Endothelial cell of umbilical vein (primary cell): Measurements from ENCODE around the gene TPST1. TPM values are rescaled to one million over a fixed set of nuclear protein-coding genes. Genes with fewer than 3 reads are reported as not detected.

Experiments
- BruUV-seq: library from RNA; stranded (reverse); fragments of 400-500 nt; replicated peaks from 2 replicates; lab custom pipeline; 2021; lab: Mats Ljungman, UMichigan
- CTCF ChIA-PET: fragments of 300-600, 350-600 bp; sonication (Branson Sonifier 250); formaldehyde crosslinking; loops from one replicate; lab custom pipeline; 2021; ENCODE audit warnings: antibody characterized with exemption, inconsistent platforms; lab: Charles Lee
- POLR2A ChIA-PET: fragments of 300-600, 350-600 bp; sonication (Branson Sonifier 250); formaldehyde crosslinking; loops from one replicate; lab custom pipeline; 2021; ENCODE audit warnings: antibody characterized with exemption, inconsistent platforms; lab: Charles Lee
- DNase-seq: peaks from one replicate; pipeline ENCODE4 v3.0.0-alpha.2; 2011; ENCODE audit warnings: low read depth, low spot score
- FAIRE-seq: peaks from 2 replicates; lab custom pipeline; 2011; peaks lifted over from hg19 to GRCh38; lab: Jason Lieb, UNC
- H2AFZ ChIP-seq: 2 replicates; pipeline ENCODE4 v1.6.0; 2012; ENCODE audit warnings: low read depth, low read length, control low read depth, inconsistent platforms
- H3K27ac ChIP-seq: 2 replicates; pipeline ENCODE4 v1.5.1; 2011; ENCODE audit warnings: low read depth, mild to moderate bottlenecking, control low read depth, low read length, moderate library complexity; ENCODE audit not compliant: insufficient read depth
- H3K27me3 ChIP-seq, 2 experiments: 2 replicates each; pipeline versions ENCODE4 v1.6.0 to v1.6.1; 2011; ENCODE audit warnings: low read length in 2 of 2, mixed read lengths in 1 of 2; ENCODE audit not compliant: control insufficient read depth in 2 of 2, insufficient read depth in 2 of 2
- H3K36me3 ChIP-seq, 2 experiments: 2 replicates in 1 of 2; 3 replicates in 1 of 2; pipeline ENCODE4 v1.5.1; 2011; ENCODE audit warnings: low read length in 2 of 2, mild to moderate bottlenecking in 1 of 2, moderate library complexity in 1 of 2; ENCODE audit not compliant: control insufficient read depth in 2 of 2, insufficient read depth in 2 of 2; ENCODE audit errors: extremely low read depth in 1 of 2
- H3K4me1 ChIP-seq: 3 replicates; pipeline ENCODE4 v1.5.1; 2011; ENCODE audit warnings: mild to moderate bottlenecking, low read length; ENCODE audit not compliant: control insufficient read depth, insufficient read depth; ENCODE audit errors: extremely low read depth
- H3K4me2 ChIP-seq: 2 replicates; pipeline ENCODE4 v1.6.1; 2011; ENCODE audit warnings: low read length, control low read depth, mixed read lengths; ENCODE audit not compliant: insufficient read depth
- H3K4me3 ChIP-seq, 3 experiments: fragments of 200-600 bp in 1 of 3; sonication (generic), shearing (Covaris generic) in 1 of 3; replicated peaks in 1 of 3; 2 replicates each; pipeline ENCODE4 v1.5.1; 2011 to 2016; ENCODE audit warnings: control low read depth in 3 of 3, low read length in 3 of 3, mild to moderate bottlenecking in 2 of 3, inconsistent platforms in 1 of 3, low read depth in 1 of 3, moderate library complexity in 1 of 3; ENCODE audit not compliant: insufficient read depth in 1 of 3
- H3K79me2 ChIP-seq: 2 replicates; pipeline ENCODE4 v1.6.0; 2012; ENCODE audit warnings: low read length, inconsistent platforms; ENCODE audit not compliant: control insufficient read depth, insufficient read depth
- H3K9ac ChIP-seq: replicated peaks from 2 replicates; pipeline ENCODE3; 2011; ENCODE audit warnings: low read length, control low read depth; ENCODE audit not compliant: insufficient read depth; ENCODE audit errors: extremely low read depth
- H3K9me1 ChIP-seq: replicated peaks from 3 replicates; pipeline ENCODE4 v1.6.0; 2011; ENCODE audit warnings: mild to moderate bottlenecking, low read length; ENCODE audit not compliant: control insufficient read depth, insufficient read depth; ENCODE audit errors: extremely low read depth
- H3K9me3 ChIP-seq: replicated peaks from 2 replicates; pipeline ENCODE4 v1.5.1; 2012; ENCODE audit warnings: low read length, inconsistent platforms; ENCODE audit not compliant: control insufficient read depth, insufficient read depth
- H4K20me1 ChIP-seq: replicated peaks from 2 replicates; pipeline ENCODE3; 2011; ENCODE audit warnings: mild to moderate bottlenecking, low read length; ENCODE audit not compliant: control insufficient read depth, insufficient read depth; ENCODE audit errors: extremely low read depth
- CTCF ChIP-seq, 2 donors: IDR thresholded peaks; 1 replicate in 1 of 2; 2 replicates in 1 of 2; pipeline ENCODE4 v1.5.1; 2011; ENCODE audit warnings: low read length in 2 of 2, mild to moderate bottlenecking in 2 of 2, moderate library complexity in 2 of 2, control low read depth in 1 of 2, inconsistent platforms in 1 of 2, low read depth in 1 of 2; ENCODE audit not compliant: insufficient read depth in 1 of 2; ENCODE audit errors: extremely low read depth in 1 of 2
- EZH2 ChIP-seq: IDR thresholded peaks from 2 replicates; pipeline ENCODE4 v1.6.1; 2012; ENCODE audit warnings: borderline replicate concordance, low read depth, mild to moderate bottlenecking, moderate library complexity, low read length, inconsistent platforms; ENCODE audit not compliant: severe bottlenecking
- FOS ChIP-seq: IDR thresholded peaks from 2 replicates; pipeline ENCODE4 v1.6.1; 2011; ENCODE audit warnings: mild to moderate bottlenecking, low read length, moderate library complexity, borderline replicate concordance; ENCODE audit not compliant: insufficient read depth
- GATA2 ChIP-seq: IDR thresholded peaks from 2 replicates; pipeline ENCODE4 v1.7.0; 2011; ENCODE audit warnings: low read depth, mild to moderate bottlenecking, moderate library complexity, mixed read lengths, low read length; ENCODE audit not compliant: insufficient read length, insufficient read depth
- JUN ChIP-seq: IDR thresholded peaks from 2 replicates; pipeline ENCODE4 v1.6.1; 2011; ENCODE audit warnings: borderline replicate concordance, low read depth; ENCODE audit not compliant: insufficient read length, insufficient read depth
- MAX ChIP-seq: IDR thresholded peaks from 2 replicates; pipeline ENCODE4 v1.6.1; 2011; ENCODE audit not compliant: insufficient read depth, insufficient read length
- MYC ChIP-seq: IDR thresholded peaks from one replicate; pipeline ENCODE4 v1.6.1; 2011; ENCODE audit warnings: mild to moderate bottlenecking, low read depth, low read length
- POLR2A ChIP-seq: IDR thresholded peaks from 2 replicates; pipeline ENCODE4 v1.6.1; 2012; ENCODE audit warnings: low read depth, mild to moderate bottlenecking, control low read depth, low read length
- POLR2AphosphoS5 ChIP-seq: IDR thresholded peaks from 2 replicates; pipeline ENCODE4 v1.6.1; 2012; ENCODE audit warnings: low read depth, mild to moderate bottlenecking, control low read depth, low read length, moderate library complexity; ENCODE audit not compliant: insufficient read depth
- dilution Hi-C: fragments of 300-500 bp; cut with MboI; formaldehyde crosslinking; loops from one replicate; pipeline ENCODE4 v1.15.0; 2019; ENCODE audit warnings: low sequenced_read_pairs; ENCODE audit not compliant: extremely low pct_ligation_motif_present
- intact Hi-C: fragments of 100-400 bp; cut with micrococcal nuclease; formaldehyde crosslinking; loops from one replicate; pipeline ENCODE4 v1.10.0; 2022
- polyA plus RNA-seq, 4 experiments: library from polyadenylated mRNA; depleted of rRNA in 3 of 4; stranded (reverse) in 3 of 4; unstranded in 1 of 4; fragments of >200 nt; gene quantifications; 2 replicates each; pipeline versions ENCODE4 v1.2.1 to v1.2.3, GENCODE V29; 2011 to 2012; ENCODE audit warnings: missing spikeins in 1 of 4
- total RNA-seq: library from RNA; stranded (reverse); gene quantifications from 2 replicates; pipeline ENCODE4 v1.2.3, GENCODE V29; 2021

Gene TPST1
- total and polyA plus RNA-seq, 2 donors (not counting 3 experiments of a cell fraction or from before 2014, with no cell fraction given): 18.7 to 21.0 TPM

- BruUV-seq: no TSS peak
- Histone ChIP-seq H3K4me2 (no peak overlapping the region), H3K9me1 (no peaks in the 10 kb centered on the region), H3K36me3 (no peaks in the 10 kb centered on the region), H4K20me1 (no peaks in the 10 kb centered on the region), H3K4me1 (no peaks in the 10 kb centered on the region), H3K9me3 (no peaks in the 10 kb centered on the region), H2AFZ (no peak overlapping the region), H3K9ac (no peak overlapping the region), H3K79me2 (no peaks in the 10 kb centered on the region), H3K27me3 (no peaks in the 10 kb centered on the region), H3K4me3 (no peak overlapping the region), H3K27ac (no peak overlapping the region)
- TF ChIP-seq POLR2AphosphoS5 (no peak), GATA2 (no peak), MYC (no peak), EZH2 (no peak), FOS (no peak), JUN (no peak), POLR2A (no peak), MAX (no peak), CTCF (IDR thresholded peaks at IDR 0.05; ENCODE audit: extremely low read depth in 1 of 2, insufficient read depth in 1 of 2, low read depth in 1 of 2, low read length in 2 of 2) (no peak)
- no peak for FAIRE-seq
- ChIA-PET POLR2A (interaction anchor here (0.7 kb wide), 1 partner anchor 12 kb away, joined by 8 read pairs; no protein-coding TSS in a partner anchor), CTCF (no interaction called here)
- intact Hi-C loops (no loop called here), dilution Hi-C loops (no loop called here)
- DNase-seq: no peak
Observed at GRCh38 chr7:66190504-66190857, 14.7 kb upstream of the TPST1 start.
